Activated CD8-positive, alpha-beta memory T cell treated with anti-CD3 and anti-CD28 coated beads, Interleukin-2, amount 50 U/mL, for 1 hour (primary cell): Measurements from ENCODE around the gene GABPA.

Source experiments
- DNase-seq: peaks from one replicate; pipeline ENCODE4 v3.0.0-alpha.2; 2020; ENCODE audit errors: extremely low read depth

GABPA gene

GRCh38 chr21:25809013-25809412 is 74.2 kb downstream of the GABPA start:
- DNase-seq: no peak

- no peak for DNase-seq
Observed at GRCh38 chr21:25811186-25811585, 76.4 kb downstream of the GABPA start.

- no peak for DNase-seq
Observed at GRCh38 chr21:25813917-25814316, 79.1 kb downstream of the GABPA start.

GRCh38 chr21:25818121-25818520 is 83.3 kb downstream of the GABPA start:
- no peak for DNase-seq

- DNase-seq: no peak
Observed at GRCh38 chr21:25818551-25818950, 83.8 kb downstream of the GABPA start.
